ENCODE results near the gene ACRBP.

GRCh38 chr12:6612652-6613014, 34.6 kb downstream of the ACRBP start:
- TF ChIP-seq, protein P1, sequence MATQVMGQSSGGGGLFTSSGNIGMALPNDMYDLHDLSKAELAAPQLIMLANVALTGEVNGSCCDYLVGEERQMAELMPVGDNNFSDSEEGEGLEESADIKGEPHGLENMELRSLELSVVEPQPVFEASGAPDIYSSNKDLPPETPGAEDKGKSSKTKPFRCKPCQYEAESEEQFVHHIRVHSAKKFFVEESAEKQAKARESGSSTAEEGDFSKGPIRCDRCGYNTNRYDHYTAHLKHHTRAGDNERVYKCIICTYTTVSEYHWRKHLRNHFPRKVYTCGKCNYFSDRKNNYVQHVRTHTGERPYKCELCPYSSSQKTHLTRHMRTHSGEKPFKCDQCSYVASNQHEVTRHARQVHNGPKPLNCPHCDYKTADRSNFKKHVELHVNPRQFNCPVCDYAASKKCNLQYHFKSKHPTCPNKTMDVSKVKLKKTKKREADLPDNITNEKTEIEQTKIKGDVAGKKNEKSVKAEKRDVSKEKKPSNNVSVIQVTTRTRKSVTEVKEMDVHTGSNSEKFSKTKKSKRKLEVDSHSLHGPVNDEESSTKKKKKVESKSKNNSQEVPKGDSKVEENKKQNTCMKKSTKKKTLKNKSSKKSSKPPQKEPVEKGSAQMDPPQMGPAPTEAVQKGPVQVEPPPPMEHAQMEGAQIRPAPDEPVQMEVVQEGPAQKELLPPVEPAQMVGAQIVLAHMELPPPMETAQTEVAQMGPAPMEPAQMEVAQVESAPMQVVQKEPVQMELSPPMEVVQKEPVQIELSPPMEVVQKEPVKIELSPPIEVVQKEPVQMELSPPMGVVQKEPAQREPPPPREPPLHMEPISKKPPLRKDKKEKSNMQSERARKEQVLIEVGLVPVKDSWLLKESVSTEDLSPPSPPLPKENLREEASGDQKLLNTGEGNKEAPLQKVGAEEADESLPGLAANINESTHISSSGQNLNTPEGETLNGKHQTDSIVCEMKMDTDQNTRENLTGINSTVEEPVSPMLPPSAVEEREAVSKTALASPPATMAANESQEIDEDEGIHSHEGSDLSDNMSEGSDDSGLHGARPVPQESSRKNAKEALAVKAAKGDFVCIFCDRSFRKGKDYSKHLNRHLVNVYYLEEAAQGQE (IDR thresholded peaks at IDR 0.05; ENCODE audit: insufficient read depth in 1 of 2, low read depth in 2 of 2, low read length in 2 of 2) = no peak
- TF ChIP-seq POLR2AphosphoS5 (IDR thresholded peaks at IDR 0.05; ENCODE audit: low read depth, low read length) = no peak
- no peak for TF ChIP-seq SIN3A (IDR thresholded peaks at IDR 0.05; ENCODE audit: borderline replicate concordance, insufficient read depth, low read length)

Measured in PFSK-1 (cell line).